ENCODE measurements around the gene UROS.

UROS gene

GRCh38 chr10:125785791-125786190 lies 37.3 kb downstream of the UROS start:
- no peak for DNase-seq

- DNase-seq = no peak
These were observed 39.1 kb downstream of the UROS start for GRCh38 chr10:125783957-125784356.

- no peak for DNase-seq
These were observed 39.6 kb downstream of the UROS start for GRCh38 chr10:125783408-125783807.

GRCh38 chr10:125782616-125783015 lies 40.4 kb downstream of the UROS start:
- no peak for DNase-seq

GRCh38 chr10:125782054-125782453 lies 41.0 kb downstream of the UROS start:
- no peak for DNase-seq

- DNase-seq = no peak
These were observed 41.7 kb downstream of the UROS start for GRCh38 chr10:125781374-125781773.

- DNase-seq = no peak
These were observed 43.4 kb downstream of the UROS start for GRCh38 chr10:125779403-125780327.

- DNase-seq = no peak
These were observed 44.5 kb downstream of the UROS start for GRCh38 chr10:125778556-125778955.

GRCh38 chr10:125777806-125778205 lies 45.3 kb downstream of the UROS start:
- no peak for DNase-seq

- no peak for DNase-seq
These were observed 47.5 kb downstream of the UROS start, which contains the start of gene MMP21 for GRCh38 chr10:125775491-125776106. MMP21 (minus strand) TSS chr10:125775821; CDS start chr10:125775821, 0 bp downstream.

GRCh38 chr10:125774581-125775191 lies 48.4 kb downstream of the UROS start:
- no peak for DNase-seq

GRCh38 chr10:125773687-125774543 lies 49.1 kb downstream of the UROS start:
- DNase-seq = no peak

GRCh38 chr10:125772864-125773180 lies 50.2 kb downstream of the UROS start:
- DNase-seq = no peak

- DNase-seq = no peak
These were observed 50.8 kb downstream of the UROS start for GRCh38 chr10:125772112-125772863.

GRCh38 chr10:125770844-125771243 lies 52.2 kb downstream of the UROS start:
- no peak for DNase-seq

GRCh38 chr10:125769175-125769574 lies 53.9 kb downstream of the UROS start:
- DNase-seq = no peak

- DNase-seq = no peak
These were observed 54.7 kb downstream of the UROS start for GRCh38 chr10:125768219-125768855.

- no peak for DNase-seq
These were observed 56.5 kb downstream of the UROS start for GRCh38 chr10:125766511-125766910.

- no peak for DNase-seq
These were observed 57.2 kb downstream of the UROS start for GRCh38 chr10:125765835-125766234.

- DNase-seq = no peak
These were observed 60.1 kb downstream of the UROS start for GRCh38 chr10:125762692-125763648.

Measured in T1000 (cell line).